ENCODE results near the gene RBM39.
"Not testable (repeated sequence)": the region's sequence is repeated elsewhere in the genome, so short reads cannot be mapped to it uniquely, and the experiment has no call there.

Gene RBM39

GRCh38 chr20:35785541-35785940, 43.5 kb upstream of the RBM39 start:
- not testable (repeated sequence) for H2AK5ac ChIP-seq (ENCODE audit: low read depth, low read length); H3K4me2 ChIP-seq (ENCODE audit: insufficient read depth, low read length, poor library complexity, severe bottlenecking); H3K27ac ChIP-seq (replicated peaks; ENCODE audit: low read length); H2BK12ac ChIP-seq (ENCODE audit: low read length); H3K4me3 ChIP-seq (ENCODE audit: low read length in 2 of 2); H3K9ac ChIP-seq (ENCODE audit: low read depth, low read length, poor library complexity); H4K91ac ChIP-seq (ENCODE audit: low read depth, low read length, poor library complexity); H3K4ac ChIP-seq (ENCODE audit: low read length); H2BK5ac ChIP-seq (ENCODE audit: low read length); H4K8ac ChIP-seq (ENCODE audit: low read depth, low read length); H2BK120ac ChIP-seq (ENCODE audit: low read depth, low read length); H3K9me3 ChIP-seq (replicated peaks in 1 of 2; ENCODE audit: control insufficient read depth in 2 of 2, insufficient read depth in 1 of 2, low read depth in 1 of 2, low read length in 2 of 2); H3K27me3 ChIP-seq (ENCODE audit: control insufficient read depth in 3 of 3, insufficient read depth in 3 of 3, low read depth in 1 of 3, low read length in 3 of 3); H2BK15ac ChIP-seq (ENCODE audit: low read length); DNase-seq (ENCODE audit: low spot score); H2AFZ ChIP-seq (ENCODE audit: low read length); H3K18ac ChIP-seq (ENCODE audit: low read length); H3K4me1 ChIP-seq (ENCODE audit: control insufficient read depth in 2 of 2, insufficient read depth in 1 of 2, low read depth in 1 of 2, low read length in 2 of 2); H3K14ac ChIP-seq (ENCODE audit: low read length); H3K23ac ChIP-seq (ENCODE audit: low read depth, low read length, poor library complexity)
- no CpG with 5 or more reads among the region's 4 CpGs for WGBS, 2 donors (ENCODE audit: extremely low coverage in 2 of 2, insufficient read length in 2 of 2, insufficient replicate concordance in 1 of 2)
- Histone ChIP-seq H3K36me3 (replicated peaks in 1 of 2; ENCODE audit: control insufficient read depth in 2 of 2, insufficient read depth in 2 of 2, low read length in 2 of 2) (peaks cover 4 to 41% of the 10 kb centered on the region in 2 donors), H3K79me1 (ENCODE audit: low read depth, low read length) (peaks cover 17% of the 10 kb centered on the region)

GRCh38 chr20:35783811-35784210, 41.8 kb upstream of the RBM39 start:
- not testable (repeated sequence) for H2BK120ac ChIP-seq (ENCODE audit: low read depth, low read length); H4K8ac ChIP-seq (ENCODE audit: low read depth, low read length); H2AFZ ChIP-seq (ENCODE audit: low read length); H3K4ac ChIP-seq (ENCODE audit: low read length); H3K4me3 ChIP-seq (ENCODE audit: low read length in 2 of 2); H3K4me2 ChIP-seq (ENCODE audit: insufficient read depth, low read length, poor library complexity, severe bottlenecking); H3K4me1 ChIP-seq (ENCODE audit: control insufficient read depth in 2 of 2, insufficient read depth in 1 of 2, low read depth in 1 of 2, low read length in 2 of 2); H3K23ac ChIP-seq (ENCODE audit: low read depth, low read length, poor library complexity); H2BK12ac ChIP-seq (ENCODE audit: low read length); H3K9me3 ChIP-seq (replicated peaks in 1 of 2; ENCODE audit: control insufficient read depth in 2 of 2, insufficient read depth in 1 of 2, low read depth in 1 of 2, low read length in 2 of 2); H4K91ac ChIP-seq (ENCODE audit: low read depth, low read length, poor library complexity); DNase-seq (ENCODE audit: low spot score); H3K27me3 ChIP-seq (ENCODE audit: control insufficient read depth in 3 of 3, insufficient read depth in 3 of 3, low read depth in 1 of 3, low read length in 3 of 3); H3K14ac ChIP-seq (ENCODE audit: low read length); H3K9ac ChIP-seq (ENCODE audit: low read depth, low read length, poor library complexity); H3K18ac ChIP-seq (ENCODE audit: low read length); H2BK5ac ChIP-seq (ENCODE audit: low read length); H2BK15ac ChIP-seq (ENCODE audit: low read length); H3K27ac ChIP-seq (replicated peaks; ENCODE audit: low read length); H2AK5ac ChIP-seq (ENCODE audit: low read depth, low read length)
- H3K79me1 ChIP-seq (ENCODE audit: low read depth, low read length) = peaks cover 10% of the 10 kb centered on the region
- peaks cover 4 to 49% of the 10 kb centered on the region in 2 donors for H3K36me3 ChIP-seq (replicated peaks in 1 of 2; ENCODE audit: control insufficient read depth in 2 of 2, insufficient read depth in 2 of 2, low read length in 2 of 2)
- WGBS, 2 donors (ENCODE audit: extremely low coverage in 2 of 2, insufficient read length in 2 of 2, insufficient replicate concordance in 1 of 2) = no CpG with 5 or more reads among the region's 12 CpGs

- no peak overlapping the region for H4K91ac ChIP-seq (ENCODE audit: low read depth, low read length, poor library complexity)
- H3K79me1 ChIP-seq (ENCODE audit: low read depth, low read length) = peaks cover 4% of the 10 kb centered on the region
- H2BK120ac ChIP-seq (ENCODE audit: low read depth, low read length) = no peak overlapping the region
- H3K27ac ChIP-seq (replicated peaks; ENCODE audit: low read length) = no peak overlapping the region
- no peak overlapping the region for H2AK5ac ChIP-seq (ENCODE audit: low read depth, low read length)
- H2AFZ ChIP-seq (ENCODE audit: low read length) = no peak overlapping the region
- H3K18ac ChIP-seq (ENCODE audit: low read length) = no peak overlapping the region
- no peaks in the 10 kb centered on the region for H3K27me3 ChIP-seq (ENCODE audit: control insufficient read depth in 3 of 3, insufficient read depth in 3 of 3, low read depth in 1 of 3, low read length in 3 of 3)
- H2BK5ac ChIP-seq (ENCODE audit: low read length) = no peak overlapping the region
- peaks cover 7 to 9% of the 10 kb centered on the region in 2 donors for H3K4me1 ChIP-seq (ENCODE audit: control insufficient read depth in 2 of 2, insufficient read depth in 1 of 2, low read depth in 1 of 2, low read length in 2 of 2)
- H3K9ac ChIP-seq (ENCODE audit: low read depth, low read length, poor library complexity) = no peak overlapping the region
- peaks cover 2 to 67% of the 10 kb centered on the region in 2 donors for H3K36me3 ChIP-seq (replicated peaks in 1 of 2; ENCODE audit: control insufficient read depth in 2 of 2, insufficient read depth in 2 of 2, low read length in 2 of 2)
- no peak for DNase-seq (ENCODE audit: low spot score)
- H3K4ac ChIP-seq (ENCODE audit: low read length) = no peak overlapping the region
- H3K9me3 ChIP-seq (replicated peaks in 1 of 2; ENCODE audit: control insufficient read depth in 2 of 2, insufficient read depth in 1 of 2, low read depth in 1 of 2, low read length in 2 of 2) = no peaks in the 10 kb centered on the region
- WGBS, 2 donors (ENCODE audit: extremely low coverage in 2 of 2, insufficient read length in 2 of 2, insufficient replicate concordance in 1 of 2) = no CpG with 5 or more reads among the region's 4 CpGs
- H3K4me2 ChIP-seq (ENCODE audit: insufficient read depth, low read length, poor library complexity, severe bottlenecking) = no peak overlapping the region
- H2BK15ac ChIP-seq (ENCODE audit: low read length) = no peak overlapping the region
- no peak overlapping the region for H3K23ac ChIP-seq (ENCODE audit: low read depth, low read length, poor library complexity)
- no peak overlapping the region for H3K4me3 ChIP-seq (ENCODE audit: low read length in 2 of 2)
- no peak overlapping the region for H2BK12ac ChIP-seq (ENCODE audit: low read length)
- no peak overlapping the region for H4K8ac ChIP-seq (ENCODE audit: low read depth, low read length)
- no peak overlapping the region for H3K14ac ChIP-seq (ENCODE audit: low read length)
Measured at GRCh38 chr20:35776513-35777101, 34.5 kb upstream of the RBM39 start.

GRCh38 chr20:35774391-35774790, 32.3 kb upstream of the RBM39 start:
- Histone ChIP-seq H3K79me1 (ENCODE audit: low read depth, low read length) (peaks cover 2% of the 10 kb centered on the region), H3K4ac (ENCODE audit: low read length) (no peak overlapping the region), H2BK15ac (ENCODE audit: low read length) (no peak overlapping the region), H3K23ac (ENCODE audit: low read depth, low read length, poor library complexity) (no peak overlapping the region), H2BK12ac (ENCODE audit: low read length) (no peak overlapping the region), H3K18ac (ENCODE audit: low read length) (no peak overlapping the region), H4K91ac (ENCODE audit: low read depth, low read length, poor library complexity) (no peak overlapping the region), H3K27me3 (ENCODE audit: control insufficient read depth in 3 of 3, insufficient read depth in 3 of 3, low read depth in 1 of 3, low read length in 3 of 3) (no peaks in the 10 kb centered on the region), H3K36me3 (replicated peaks in 1 of 2; ENCODE audit: control insufficient read depth in 2 of 2, insufficient read depth in 2 of 2, low read length in 2 of 2) (peaks cover 2 to 55% of the 10 kb centered on the region in 2 donors), H2AK5ac (ENCODE audit: low read depth, low read length) (no peak overlapping the region), H2BK120ac (ENCODE audit: low read depth, low read length) (no peak overlapping the region), H3K27ac (replicated peaks; ENCODE audit: low read length) (no peak overlapping the region), H3K4me2 (ENCODE audit: insufficient read depth, low read length, poor library complexity, severe bottlenecking) (no peak overlapping the region), H2BK5ac (ENCODE audit: low read length) (no peak overlapping the region), H2AFZ (ENCODE audit: low read length) (no peak overlapping the region), H3K14ac (ENCODE audit: low read length) (no peak overlapping the region), H3K4me1 (ENCODE audit: control insufficient read depth in 2 of 2, insufficient read depth in 1 of 2, low read depth in 1 of 2, low read length in 2 of 2) (peaks cover 8 to 12% of the 10 kb centered on the region in 2 donors), H3K9me3 (replicated peaks in 1 of 2; ENCODE audit: control insufficient read depth in 2 of 2, insufficient read depth in 1 of 2, low read depth in 1 of 2, low read length in 2 of 2) (peaks cover 0 to 7% of the 10 kb centered on the region in 2 donors), H4K8ac (ENCODE audit: low read depth, low read length) (no peak overlapping the region), H3K4me3 (ENCODE audit: low read length in 2 of 2) (no peak overlapping the region), H3K9ac (ENCODE audit: low read depth, low read length, poor library complexity) (no peak overlapping the region)
- DNase-seq (ENCODE audit: low spot score) = no peak
- no CpG with 5 or more reads among the region's 1 CpG for WGBS, 2 donors (ENCODE audit: extremely low coverage in 2 of 2, insufficient read length in 2 of 2, insufficient replicate concordance in 1 of 2)
